Lower leg skin (tissue), 3 donors: Measurements from ENCODE around the gene ODAD4.

Experiments used
- POLR2A ChIP-seq, 2 donors: fragments of 450-650 bp; IDR thresholded peaks; one replicate each; pipeline ENCODE4 v1.6.1; 2016 to 2017; ENCODE audit warnings: antibody characterized with exemption in 2 of 2, mild to moderate bottlenecking in 1 of 2, moderate library complexity in 1 of 2
- TF ChIP-seq, protein P1 (sequence below), 3 donors: fragments of 450-650 bp; IDR thresholded peaks; one replicate each; pipeline ENCODE4 v1.5.1; 2016; ENCODE audit warnings: antibody characterized with exemption in 3 of 3, mild to moderate bottlenecking in 3 of 3, moderate library complexity in 2 of 3

DNA sequence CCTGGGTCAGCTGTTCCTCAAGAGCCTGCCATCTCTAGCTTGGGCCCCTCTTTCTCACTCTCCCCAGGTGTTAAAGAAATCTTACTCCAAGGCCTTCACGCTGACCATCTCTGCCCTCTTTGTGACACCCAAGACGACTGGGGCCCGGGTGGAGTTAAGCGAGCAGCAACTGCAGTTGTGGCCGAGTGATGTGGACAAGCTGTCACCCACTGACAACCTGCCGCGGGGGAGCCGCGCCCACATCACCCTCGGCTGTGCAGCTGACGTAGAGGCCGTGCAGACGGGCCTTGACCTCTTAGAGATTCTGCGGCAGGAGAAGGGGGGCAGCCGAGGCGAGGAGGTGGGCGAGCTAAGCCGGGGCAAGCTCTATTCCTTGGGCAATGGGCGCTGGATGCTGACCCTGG, 43.0 kb downstream of the ODAD4 start:
- TF ChIP-seq, protein P1, sequence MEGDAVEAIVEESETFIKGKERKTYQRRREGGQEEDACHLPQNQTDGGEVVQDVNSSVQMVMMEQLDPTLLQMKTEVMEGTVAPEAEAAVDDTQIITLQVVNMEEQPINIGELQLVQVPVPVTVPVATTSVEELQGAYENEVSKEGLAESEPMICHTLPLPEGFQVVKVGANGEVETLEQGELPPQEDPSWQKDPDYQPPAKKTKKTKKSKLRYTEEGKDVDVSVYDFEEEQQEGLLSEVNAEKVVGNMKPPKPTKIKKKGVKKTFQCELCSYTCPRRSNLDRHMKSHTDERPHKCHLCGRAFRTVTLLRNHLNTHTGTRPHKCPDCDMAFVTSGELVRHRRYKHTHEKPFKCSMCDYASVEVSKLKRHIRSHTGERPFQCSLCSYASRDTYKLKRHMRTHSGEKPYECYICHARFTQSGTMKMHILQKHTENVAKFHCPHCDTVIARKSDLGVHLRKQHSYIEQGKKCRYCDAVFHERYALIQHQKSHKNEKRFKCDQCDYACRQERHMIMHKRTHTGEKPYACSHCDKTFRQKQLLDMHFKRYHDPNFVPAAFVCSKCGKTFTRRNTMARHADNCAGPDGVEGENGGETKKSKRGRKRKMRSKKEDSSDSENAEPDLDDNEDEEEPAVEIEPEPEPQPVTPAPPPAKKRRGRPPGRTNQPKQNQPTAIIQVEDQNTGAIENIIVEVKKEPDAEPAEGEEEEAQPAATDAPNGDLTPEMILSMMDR (IDR thresholded peaks at IDR 0.05), result no peak
- no peak for TF ChIP-seq POLR2A (IDR thresholded peaks at IDR 0.05)
